GM12873 (cell line): ENCODE measurements around the gene BAG3.

Experiments
- CTCF ChIP-seq: IDR thresholded peaks from 2 replicates; pipeline ENCODE4 v1.5.1; 2012; ENCODE audit warnings: low read depth, mild to moderate bottlenecking, moderate library complexity, low read length, control low read depth; ENCODE audit not compliant: insufficient read depth; ENCODE audit errors: missing control alignments

The BAG3 gene

GRCh38 chr10:119650692-119651513 lies at the start of gene BAG3:
Gene BAG3 (plus strand): TSS chr10:119651380. CDS start chr10:119651676, 296 bp downstream.
- TF ChIP-seq CTCF: no peak

GRCh38 chr10:119602241-119603095 lies 48.7 kb upstream of the BAG3 start:
- TF ChIP-seq CTCF: peak; percentile 91

GRCh38 chr10:119604468-119604867 lies 46.7 kb upstream of the BAG3 start:
- no peak for TF ChIP-seq CTCF

- TF ChIP-seq CTCF: peak; percentile 55
These were observed 42.6 kb upstream of the BAG3 start for GRCh38 chr10:119608316-119609155.

- TF ChIP-seq CTCF: no peak
These were observed 41.7 kb upstream of the BAG3 start for GRCh38 chr10:119609516-119609915.

- TF ChIP-seq CTCF: no peak
These were observed 39.7 kb upstream of the BAG3 start for GRCh38 chr10:119611433-119611832.
